ENCODE measurements around the gene BMPR1B. TPM values are rescaled to one million over a fixed set of nuclear protein-coding genes. Genes with fewer than 3 reads are reported as not detected.

BMPR1B gene
- total RNA-seq, 1 experiment from 2014 or later, result not detected

DNA sequence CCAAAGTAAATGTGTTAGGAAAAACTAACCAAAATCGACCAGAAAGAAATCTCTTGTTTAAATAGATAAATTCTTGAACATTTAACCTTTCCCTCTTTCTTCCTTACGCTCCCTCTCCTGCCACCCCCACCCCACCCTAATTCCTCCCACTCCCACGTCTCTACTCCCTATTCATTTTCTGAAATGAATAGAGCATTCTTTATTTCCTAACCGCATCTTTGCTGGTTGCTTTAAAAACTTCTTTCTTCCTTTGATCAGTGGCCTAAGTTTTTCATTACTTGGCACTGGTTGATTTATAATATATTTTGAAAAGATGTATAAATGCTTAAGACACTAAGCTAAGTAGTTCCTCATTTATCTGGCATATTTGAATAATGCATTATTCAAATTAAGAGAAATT is 33.9 kb downstream of the BMPR1B start:
- H3K27ac ChIP-seq (ENCODE audit: low read depth, low read length), result no peak overlapping the region
- ChIA-PET CTCF (no interaction called here), RAD21 (ENCODE audit: low non-redundant PET in 1 of 2, low total read pairs in 2 of 2, uncharacterized antibody in 2 of 2, unreplicated experiment in 2 of 2) (no interaction called here), POLR2A (no interaction called here)
- no peaks in the 10 kb centered on the region for H3K9me2 ChIP-seq (ENCODE audit: insufficient read depth)
- no TSS peak for BruUV-seq (replicated peaks)
- H2AFZ ChIP-seq (ENCODE audit: low read depth, low read length, poor library complexity, severe bottlenecking), result no peak overlapping the region
- H3K4me2 ChIP-seq (ENCODE audit: low read length), result no peak overlapping the region
- TF ChIP-seq, protein P1, sequence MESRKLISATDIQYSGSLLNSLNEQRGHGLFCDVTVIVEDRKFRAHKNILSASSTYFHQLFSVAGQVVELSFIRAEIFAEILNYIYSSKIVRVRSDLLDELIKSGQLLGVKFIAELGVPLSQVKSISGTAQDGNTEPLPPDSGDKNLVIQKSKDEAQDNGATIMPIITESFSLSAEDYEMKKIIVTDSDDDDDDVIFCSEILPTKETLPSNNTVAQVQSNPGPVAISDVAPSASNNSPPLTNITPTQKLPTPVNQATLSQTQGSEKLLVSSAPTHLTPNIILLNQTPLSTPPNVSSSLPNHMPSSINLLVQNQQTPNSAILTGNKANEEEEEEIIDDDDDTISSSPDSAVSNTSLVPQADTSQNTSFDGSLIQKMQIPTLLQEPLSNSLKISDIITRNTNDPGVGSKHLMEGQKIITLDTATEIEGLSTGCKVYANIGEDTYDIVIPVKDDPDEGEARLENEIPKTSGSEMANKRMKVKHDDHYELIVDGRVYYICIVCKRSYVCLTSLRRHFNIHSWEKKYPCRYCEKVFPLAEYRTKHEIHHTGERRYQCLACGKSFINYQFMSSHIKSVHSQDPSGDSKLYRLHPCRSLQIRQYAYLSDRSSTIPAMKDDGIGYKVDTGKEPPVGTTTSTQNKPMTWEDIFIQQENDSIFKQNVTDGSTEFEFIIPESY (IDR thresholded peaks at IDR 0.05; ENCODE audit: extremely low read depth, insufficient replicate concordance, low read length), result no peak
- TF ChIP-seq ZNF274 (IDR thresholded peaks at IDR 0.05; ENCODE audit: low read depth, low read length) (no peak), FOSL1 (IDR thresholded peaks at IDR 0.05; ENCODE audit: low read depth) (no peak), JUND (IDR thresholded peaks at IDR 0.05) (no peak), POLR2AphosphoS5 (IDR thresholded peaks at IDR 0.05; ENCODE audit: low read depth, low read length) (no peak), CBX3 (IDR thresholded peaks at IDR 0.05; ENCODE audit: low read depth) (no peak), YY1 (IDR thresholded peaks at IDR 0.05; ENCODE audit: extremely low read depth, insufficient replicate concordance, low read depth, low read length) (no peak), CEBPB (IDR thresholded peaks at IDR 0.05; ENCODE audit: low read depth) (no peak), RAD21 (IDR thresholded peaks at IDR 0.05; ENCODE audit: low read depth) (no peak)
- TF ChIP-seq, protein P2, sequence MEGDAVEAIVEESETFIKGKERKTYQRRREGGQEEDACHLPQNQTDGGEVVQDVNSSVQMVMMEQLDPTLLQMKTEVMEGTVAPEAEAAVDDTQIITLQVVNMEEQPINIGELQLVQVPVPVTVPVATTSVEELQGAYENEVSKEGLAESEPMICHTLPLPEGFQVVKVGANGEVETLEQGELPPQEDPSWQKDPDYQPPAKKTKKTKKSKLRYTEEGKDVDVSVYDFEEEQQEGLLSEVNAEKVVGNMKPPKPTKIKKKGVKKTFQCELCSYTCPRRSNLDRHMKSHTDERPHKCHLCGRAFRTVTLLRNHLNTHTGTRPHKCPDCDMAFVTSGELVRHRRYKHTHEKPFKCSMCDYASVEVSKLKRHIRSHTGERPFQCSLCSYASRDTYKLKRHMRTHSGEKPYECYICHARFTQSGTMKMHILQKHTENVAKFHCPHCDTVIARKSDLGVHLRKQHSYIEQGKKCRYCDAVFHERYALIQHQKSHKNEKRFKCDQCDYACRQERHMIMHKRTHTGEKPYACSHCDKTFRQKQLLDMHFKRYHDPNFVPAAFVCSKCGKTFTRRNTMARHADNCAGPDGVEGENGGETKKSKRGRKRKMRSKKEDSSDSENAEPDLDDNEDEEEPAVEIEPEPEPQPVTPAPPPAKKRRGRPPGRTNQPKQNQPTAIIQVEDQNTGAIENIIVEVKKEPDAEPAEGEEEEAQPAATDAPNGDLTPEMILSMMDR (IDR thresholded peaks at IDR 0.05 in 2 of 3, conservative IDR thresholded peaks at IDR 0.05 in 1 of 3; ENCODE audit: borderline replicate concordance in 1 of 3, insufficient read depth in 1 of 3, low read depth in 2 of 3, low read length in 2 of 3), result no peak
- ATAC-seq (no peak), DNase-seq (ENCODE audit: low read depth, low spot score) (no peak)
- H3K4me1 ChIP-seq (ENCODE audit: control insufficient read depth in 1 of 2, insufficient read depth in 2 of 2, low read length in 2 of 2), result no peaks in the 10 kb centered on the region
- no peak overlapping the region for H3K4me3 ChIP-seq (replicated peaks in 1 of 2; ENCODE audit: low read depth in 1 of 2, low read length in 2 of 2)
- H3K9ac ChIP-seq (ENCODE audit: low read length), result no peak overlapping the region
- H4K20me1 ChIP-seq (ENCODE audit: insufficient read depth), result no peaks in the 10 kb centered on the region
- H3K79me2 ChIP-seq (ENCODE audit: insufficient read depth, low read length), result no peaks in the 10 kb centered on the region
- H3K9me3 ChIP-seq (ENCODE audit: control insufficient read depth in 1 of 2, insufficient read depth in 1 of 2, low read depth in 1 of 2, low read length in 2 of 2), result no peaks in the 10 kb centered on the region
- no peaks in the 10 kb centered on the region for H3K27me3 ChIP-seq (ENCODE audit: insufficient read depth, low read length)
- no peaks in the 10 kb centered on the region for H3K36me3 ChIP-seq (ENCODE audit: control insufficient read depth in 1 of 2, insufficient read depth in 2 of 2, low read length in 2 of 2)
- intact Hi-C loops (cut with micrococcal nuclease), result no loop called here

Measured in HCT116 (cell line).